CD4-positive, alpha-beta T cell treated with Interleukin-17A for 1 hour (primary cell): ENCODE results near the gene ZNF469.

Experiments
- DNase-seq: peaks from one replicate; pipeline ENCODE4 v3.0.0-alpha.2; 2020

Gene ZNF469

GRCh38 chr16:88382491-88383400, at the start of gene ZNF469:
ZNF469 (plus strand) TSS chr16:88382959; CDS start chr16:88427471, 44,512 bp downstream.
- DNase-seq = no peak

- no peak for DNase-seq
These were observed 48.6 kb upstream of the ZNF469 start for GRCh38 chr16:88333848-88334777.

GRCh38 chr16:88334778-88335720, 47.7 kb upstream of the ZNF469 start:
- no peak for DNase-seq

GRCh38 chr16:88337021-88337420, 45.7 kb upstream of the ZNF469 start:
- DNase-seq = no peak

GRCh38 chr16:88337538-88337937, 45.2 kb upstream of the ZNF469 start:
- no peak for DNase-seq

GRCh38 chr16:88338111-88338510, 44.6 kb upstream of the ZNF469 start:
- no peak for DNase-seq

- DNase-seq = no peak
These were observed 43.9 kb upstream of the ZNF469 start for GRCh38 chr16:88338896-88339295.

GRCh38 chr16:88339930-88340754, 42.6 kb upstream of the ZNF469 start:
- no peak for DNase-seq

- no peak for DNase-seq
These were observed 42.0 kb upstream of the ZNF469 start for GRCh38 chr16:88340755-88341150.

- DNase-seq = no peak
These were observed 41.0 kb upstream of the ZNF469 start for GRCh38 chr16:88341551-88342290.

GRCh38 chr16:88342491-88342890, 40.3 kb upstream of the ZNF469 start:
- DNase-seq = no peak

GRCh38 chr16:88343271-88343791, 39.4 kb upstream of the ZNF469 start:
- no peak for DNase-seq

- no peak for DNase-seq
These were observed 38.2 kb upstream of the ZNF469 start for GRCh38 chr16:88344411-88345030.

GRCh38 chr16:88345031-88345720, 37.6 kb upstream of the ZNF469 start:
- DNase-seq = no peak

GRCh38 chr16:88345721-88346560, 36.8 kb upstream of the ZNF469 start:
- no peak for DNase-seq

GRCh38 chr16:88346680-88347505, 35.9 kb upstream of the ZNF469 start:
- no peak for DNase-seq

GRCh38 chr16:88347656-88348376, 34.9 kb upstream of the ZNF469 start:
- peak; percentile 14 for DNase-seq
